ENCODE data around the gene CP.

GRCh38 chr3:149258714-149259113 lies 37.1 kb upstream of the CP start:
- TF ChIP-seq, protein P1, sequence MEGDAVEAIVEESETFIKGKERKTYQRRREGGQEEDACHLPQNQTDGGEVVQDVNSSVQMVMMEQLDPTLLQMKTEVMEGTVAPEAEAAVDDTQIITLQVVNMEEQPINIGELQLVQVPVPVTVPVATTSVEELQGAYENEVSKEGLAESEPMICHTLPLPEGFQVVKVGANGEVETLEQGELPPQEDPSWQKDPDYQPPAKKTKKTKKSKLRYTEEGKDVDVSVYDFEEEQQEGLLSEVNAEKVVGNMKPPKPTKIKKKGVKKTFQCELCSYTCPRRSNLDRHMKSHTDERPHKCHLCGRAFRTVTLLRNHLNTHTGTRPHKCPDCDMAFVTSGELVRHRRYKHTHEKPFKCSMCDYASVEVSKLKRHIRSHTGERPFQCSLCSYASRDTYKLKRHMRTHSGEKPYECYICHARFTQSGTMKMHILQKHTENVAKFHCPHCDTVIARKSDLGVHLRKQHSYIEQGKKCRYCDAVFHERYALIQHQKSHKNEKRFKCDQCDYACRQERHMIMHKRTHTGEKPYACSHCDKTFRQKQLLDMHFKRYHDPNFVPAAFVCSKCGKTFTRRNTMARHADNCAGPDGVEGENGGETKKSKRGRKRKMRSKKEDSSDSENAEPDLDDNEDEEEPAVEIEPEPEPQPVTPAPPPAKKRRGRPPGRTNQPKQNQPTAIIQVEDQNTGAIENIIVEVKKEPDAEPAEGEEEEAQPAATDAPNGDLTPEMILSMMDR (IDR thresholded peaks at IDR 0.05; ENCODE audit: borderline replicate concordance, extremely low read depth, low read length, poor library complexity, severe bottlenecking): no peak
- TF ChIP-seq EZH2 (IDR thresholded peaks at IDR 0.05; ENCODE audit: borderline replicate concordance, low read depth, low read length, severe bottlenecking): no peak

Data from DND-41 (cell line).